Heart left ventricle (tissue), 13 donors: ENCODE data around the gene LMNTD2.
"Not testable (repeated sequence)": the region's sequence is repeated elsewhere in the genome, so short reads cannot be mapped to it uniquely, and the experiment has no call there.

ENCODE experiments used
- POLR2A ChIP-seq, 2 donors: fragments of 450-650 bp; IDR thresholded peaks; one replicate each; pipeline ENCODE4 v1.6.1; 2017; ENCODE audit warnings: antibody characterized with exemption in 2 of 2, mild to moderate bottlenecking in 2 of 2, moderate library complexity in 2 of 2
- TF ChIP-seq, protein P1 (sequence below), 12 donors: fragments of 200-600 bp; sonication (generic) in 4 of 12; IDR thresholded peaks; one replicate each; pipeline versions ENCODE4 v1.5.0 to v1.8.0; 2018 to 2022; ENCODE audit warnings: antibody characterized with exemption in 12 of 12, mild to moderate bottlenecking in 5 of 12
- donor health status: ischemic (EF 13 %, LVEDD 7.1; RV severe dilation, severe dysfunction).
- donor health status: DM: no; HTN: yes; CAD: no.
- donor health status: DM: no; HTN: no; CAD: no.
- donor health status: ischemic (EF 25% LVEDD 6.9; RV normal size, moderate dysfunction).
- donor health status: ischemic (EF 25% LVEDD 5.7; RV mildly dilated, moderate dysfunction).
- donor health status: ischemic (EF 35%, LVEDD 5.7; RV mildly dilated, moderate dysfunction).
- donor health status: nonischemic (EF 11% LVEDD 7.7; RV severe dilation, severe dysfunction).
- donor health status: DM: yes; HTN: yes; CAD: no.
- donor health status: PGD.
- donor health status: ischemic (EF 29% LVEDD 5.4; RV normal size, mild dysfunction).
- donor health status: nonischemic (EF 23%, LVEDD 6.1; RV moderate dilation, normal function).

DNA sequence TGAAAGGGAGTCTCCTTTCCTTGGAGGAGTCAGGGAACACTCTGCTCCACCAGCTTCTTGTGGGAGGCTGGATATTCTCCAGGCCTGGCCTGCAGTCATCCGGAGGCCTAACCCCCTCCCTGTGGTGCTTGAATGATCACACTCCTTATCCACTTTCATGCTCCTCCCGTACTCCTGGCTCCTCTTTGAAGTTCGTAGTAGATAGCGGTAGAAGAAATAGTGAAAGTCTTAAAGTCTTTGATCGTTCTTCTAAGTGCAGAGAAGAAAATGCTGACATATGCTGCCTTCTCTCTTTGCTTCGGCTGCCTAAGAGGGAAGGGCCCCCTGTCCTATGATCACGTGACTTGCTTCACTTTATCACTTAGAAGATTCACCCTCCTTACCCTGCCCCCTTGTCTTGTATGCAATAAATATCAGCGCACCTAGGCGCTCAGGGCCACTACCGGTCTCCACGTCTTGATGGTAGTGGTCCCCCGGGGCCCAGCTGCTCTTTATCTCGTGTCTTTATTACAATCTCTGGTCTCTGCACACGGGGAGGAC is 13.6 kb upstream of the LMNTD2 start:
- TF ChIP-seq, protein P1, sequence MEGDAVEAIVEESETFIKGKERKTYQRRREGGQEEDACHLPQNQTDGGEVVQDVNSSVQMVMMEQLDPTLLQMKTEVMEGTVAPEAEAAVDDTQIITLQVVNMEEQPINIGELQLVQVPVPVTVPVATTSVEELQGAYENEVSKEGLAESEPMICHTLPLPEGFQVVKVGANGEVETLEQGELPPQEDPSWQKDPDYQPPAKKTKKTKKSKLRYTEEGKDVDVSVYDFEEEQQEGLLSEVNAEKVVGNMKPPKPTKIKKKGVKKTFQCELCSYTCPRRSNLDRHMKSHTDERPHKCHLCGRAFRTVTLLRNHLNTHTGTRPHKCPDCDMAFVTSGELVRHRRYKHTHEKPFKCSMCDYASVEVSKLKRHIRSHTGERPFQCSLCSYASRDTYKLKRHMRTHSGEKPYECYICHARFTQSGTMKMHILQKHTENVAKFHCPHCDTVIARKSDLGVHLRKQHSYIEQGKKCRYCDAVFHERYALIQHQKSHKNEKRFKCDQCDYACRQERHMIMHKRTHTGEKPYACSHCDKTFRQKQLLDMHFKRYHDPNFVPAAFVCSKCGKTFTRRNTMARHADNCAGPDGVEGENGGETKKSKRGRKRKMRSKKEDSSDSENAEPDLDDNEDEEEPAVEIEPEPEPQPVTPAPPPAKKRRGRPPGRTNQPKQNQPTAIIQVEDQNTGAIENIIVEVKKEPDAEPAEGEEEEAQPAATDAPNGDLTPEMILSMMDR (IDR thresholded peaks at IDR 0.05) = not testable (repeated sequence)
- not testable (repeated sequence) for TF ChIP-seq POLR2A (IDR thresholded peaks at IDR 0.05)
